Activated CD8-positive, alpha-beta memory T cell treated with anti-CD3 and anti-CD28 coated beads for 4 hours (primary cell): ENCODE data around the gene KIRREL3.

Experiments used
- DNase-seq, 2 donors: peaks; one replicate each; pipeline ENCODE4 v3.0.0-alpha.2; 2020; ENCODE audit warnings: low read depth in 2 of 2

KIRREL3 gene

DNA sequence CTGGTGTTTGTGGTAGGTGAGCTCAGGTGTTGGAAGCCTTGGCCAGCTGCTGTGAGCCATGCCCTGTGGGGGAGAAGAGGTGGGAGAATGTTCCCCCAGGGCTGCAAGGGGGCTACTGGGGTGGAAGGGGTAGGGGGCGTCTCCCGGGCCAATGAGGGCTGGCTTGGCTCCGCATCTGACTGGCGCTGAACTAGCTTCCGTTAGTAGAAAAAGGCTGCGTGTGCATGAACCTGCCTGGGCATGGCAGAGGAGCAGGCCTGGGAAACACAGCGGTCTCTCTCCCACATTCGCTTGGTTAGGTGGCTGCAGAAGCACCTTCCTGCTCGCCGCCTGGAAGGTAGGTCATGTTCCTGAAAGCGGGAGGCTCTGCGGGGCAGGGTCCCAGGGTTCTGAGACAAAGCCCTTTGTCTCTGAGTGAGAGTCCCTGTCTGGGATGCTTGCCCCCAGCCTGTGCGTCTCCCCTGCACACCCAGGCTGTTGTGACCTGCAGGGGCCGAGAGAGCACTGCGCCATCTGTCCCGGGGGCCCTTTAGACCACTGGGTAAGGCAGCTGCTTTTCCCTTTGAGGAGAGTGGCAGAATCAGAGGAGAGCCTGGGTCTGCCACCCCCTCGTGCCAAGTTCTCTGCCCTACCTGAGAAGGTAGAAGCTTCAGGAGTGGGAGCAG, 466.3 kb downstream of the KIRREL3 start:
- DNase-seq = no peak

DNA sequence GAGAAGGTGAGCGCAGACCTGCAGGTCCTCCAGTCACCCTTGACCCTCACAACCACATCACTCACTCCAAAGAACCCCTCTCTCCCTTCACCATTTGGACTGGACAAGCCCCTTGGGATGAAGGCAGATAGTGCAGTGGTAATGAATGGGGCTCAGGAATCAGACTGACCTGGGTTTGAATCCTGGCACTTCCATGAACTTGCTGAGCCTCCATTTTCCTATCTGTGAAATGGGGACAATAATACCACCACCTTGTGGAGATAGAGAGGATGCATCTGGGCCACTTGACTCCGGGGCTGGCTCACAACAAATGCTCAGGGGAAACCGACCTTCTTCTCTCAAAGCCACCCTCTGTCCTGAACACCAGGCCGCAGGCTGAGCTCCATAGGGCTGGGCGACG, 467.0 kb downstream of the KIRREL3 start:
- no peak for DNase-seq

DNA sequence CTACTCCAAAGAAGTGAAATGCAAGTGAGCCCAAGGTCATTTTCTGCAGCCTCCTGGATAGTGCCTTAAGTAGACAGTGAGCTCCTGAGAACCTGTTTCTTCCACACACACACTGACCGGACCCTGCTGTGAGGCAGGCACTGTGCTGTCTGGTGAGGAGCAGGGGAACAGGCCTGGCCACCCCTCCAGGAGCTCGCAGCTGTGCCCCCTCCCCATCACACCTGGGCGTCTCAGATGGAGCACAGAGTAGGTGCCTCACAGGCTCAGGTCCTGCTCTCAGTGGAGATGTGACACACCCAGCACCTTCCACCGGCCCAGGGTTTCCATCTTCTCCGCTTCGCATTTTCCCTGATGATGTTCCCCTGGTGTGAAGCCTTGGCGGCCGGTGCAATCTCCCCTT, 470.2 kb downstream of the KIRREL3 start:
- no peak for DNase-seq

DNA sequence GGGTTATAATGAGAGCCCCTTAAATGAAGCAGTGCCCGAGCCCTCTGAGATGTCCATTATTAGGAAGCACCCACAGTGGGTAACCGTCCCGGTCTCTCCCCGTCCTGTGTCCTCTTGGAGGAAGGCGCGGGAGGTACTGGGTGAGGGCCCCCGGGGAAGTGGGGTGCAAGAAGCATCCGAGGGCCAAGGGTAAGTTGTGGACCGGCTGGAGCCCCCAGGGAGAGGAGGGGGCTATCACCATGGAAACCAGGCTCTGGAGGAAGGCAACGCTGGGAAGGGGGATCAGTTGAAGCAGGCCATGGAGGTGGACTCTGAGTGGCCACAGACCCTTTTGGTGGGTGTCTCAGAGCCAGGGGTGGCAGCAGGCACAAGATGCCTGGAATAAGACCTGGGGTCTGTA, 471.5 kb downstream of the KIRREL3 start:
- no peak for DNase-seq

DNA sequence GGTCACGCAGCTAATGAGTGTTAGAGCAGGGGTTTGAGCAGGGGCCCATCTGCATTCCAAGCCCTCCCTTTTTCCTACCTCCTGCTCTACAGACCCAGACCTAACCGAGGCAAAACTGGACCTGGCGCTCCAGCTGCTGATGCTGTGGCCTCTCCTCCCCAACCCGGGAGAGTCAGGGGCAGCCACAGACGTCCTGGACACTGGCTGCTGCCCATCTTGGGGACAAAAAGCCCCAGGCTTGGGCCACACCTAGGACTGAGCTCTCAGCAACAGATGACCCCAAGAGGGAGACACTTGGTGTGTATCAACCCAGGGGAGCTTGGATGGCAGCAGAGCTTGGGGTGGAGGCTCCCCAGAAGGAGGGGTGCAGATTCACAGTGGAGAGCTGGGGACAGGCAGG, 472.5 kb downstream of the KIRREL3 start:
- DNase-seq = no peak

DNA sequence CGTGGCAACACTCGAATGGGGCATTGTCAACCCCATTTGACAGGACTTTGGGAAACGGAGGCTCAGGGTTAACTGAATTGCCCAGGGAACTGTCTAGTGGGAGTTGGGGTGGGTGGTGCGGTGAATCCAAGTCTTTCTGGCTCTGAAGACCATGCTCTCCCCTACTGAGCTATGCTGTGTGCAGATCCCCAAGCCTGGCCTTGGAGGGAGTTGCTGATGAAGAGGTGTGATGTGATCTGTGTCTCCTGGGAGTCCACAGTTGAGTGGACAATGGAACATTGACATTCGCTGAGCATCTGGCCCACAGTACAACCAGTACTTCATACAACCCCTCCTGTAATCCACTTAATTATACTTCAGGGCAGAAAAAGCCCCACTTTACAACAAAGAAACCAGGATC, 472.9 kb downstream of the KIRREL3 start:
- DNase-seq = no peak

DNA sequence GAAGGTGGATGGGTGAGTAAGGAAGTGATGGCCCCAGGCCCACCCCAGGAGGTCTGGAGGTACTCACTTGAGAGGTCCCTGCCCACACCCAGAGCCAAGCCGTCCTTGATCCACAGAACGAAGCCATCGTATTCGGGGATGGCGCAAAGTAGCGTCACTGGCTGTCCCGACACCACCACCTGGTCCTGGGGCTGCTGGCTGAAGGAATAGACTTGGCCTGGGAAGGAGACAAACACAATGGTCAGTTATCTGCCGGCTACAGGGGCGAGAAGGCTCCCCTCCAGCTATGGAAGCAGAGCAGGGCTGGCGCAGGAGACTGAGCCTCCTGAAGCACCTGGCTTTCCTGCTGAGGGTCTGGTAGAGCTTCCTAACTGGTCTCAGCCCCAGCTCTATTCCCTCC, 474.1 kb downstream of the KIRREL3 start:
- DNase-seq = no peak

DNA sequence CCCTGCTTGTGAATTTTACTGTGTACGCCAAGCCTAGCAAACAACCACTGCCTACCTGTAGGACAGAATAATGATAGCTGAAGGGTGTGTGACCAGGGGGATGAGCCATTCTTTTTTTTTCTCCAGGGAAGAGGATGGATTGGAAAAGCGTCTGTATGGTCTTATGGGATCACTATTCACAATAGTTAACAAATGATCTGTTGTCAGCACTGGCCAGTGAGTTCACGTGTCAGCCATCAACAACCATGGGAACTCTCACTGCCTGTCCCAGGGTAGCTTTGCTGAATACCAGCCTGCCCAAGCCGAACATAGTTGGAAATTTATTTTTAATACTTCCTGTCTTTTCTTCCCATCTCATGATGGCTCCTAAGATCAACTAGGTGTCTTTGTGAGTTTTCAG, 474.9 kb downstream of the KIRREL3 start:
- DNase-seq = no peak

DNA sequence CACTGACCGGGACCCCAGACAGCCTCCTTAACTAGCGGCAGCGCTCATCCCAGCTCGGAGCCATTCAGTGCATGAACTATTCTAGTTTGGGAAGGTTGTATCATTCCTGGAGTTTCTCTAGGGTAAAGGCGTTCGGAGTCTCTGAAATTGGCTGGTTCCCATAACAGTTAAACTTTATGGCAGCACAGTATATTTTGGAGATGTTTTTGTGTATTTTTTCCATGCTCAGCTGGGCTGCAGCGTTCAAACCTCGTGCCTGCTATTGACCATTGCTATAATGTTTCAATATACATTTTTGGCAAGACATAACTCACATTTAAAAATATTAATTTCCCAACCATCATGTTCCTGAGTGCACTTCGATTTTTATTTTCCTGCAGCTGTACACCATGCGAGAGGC, 475.4 kb downstream of the KIRREL3 start:
- no peak for DNase-seq

DNA sequence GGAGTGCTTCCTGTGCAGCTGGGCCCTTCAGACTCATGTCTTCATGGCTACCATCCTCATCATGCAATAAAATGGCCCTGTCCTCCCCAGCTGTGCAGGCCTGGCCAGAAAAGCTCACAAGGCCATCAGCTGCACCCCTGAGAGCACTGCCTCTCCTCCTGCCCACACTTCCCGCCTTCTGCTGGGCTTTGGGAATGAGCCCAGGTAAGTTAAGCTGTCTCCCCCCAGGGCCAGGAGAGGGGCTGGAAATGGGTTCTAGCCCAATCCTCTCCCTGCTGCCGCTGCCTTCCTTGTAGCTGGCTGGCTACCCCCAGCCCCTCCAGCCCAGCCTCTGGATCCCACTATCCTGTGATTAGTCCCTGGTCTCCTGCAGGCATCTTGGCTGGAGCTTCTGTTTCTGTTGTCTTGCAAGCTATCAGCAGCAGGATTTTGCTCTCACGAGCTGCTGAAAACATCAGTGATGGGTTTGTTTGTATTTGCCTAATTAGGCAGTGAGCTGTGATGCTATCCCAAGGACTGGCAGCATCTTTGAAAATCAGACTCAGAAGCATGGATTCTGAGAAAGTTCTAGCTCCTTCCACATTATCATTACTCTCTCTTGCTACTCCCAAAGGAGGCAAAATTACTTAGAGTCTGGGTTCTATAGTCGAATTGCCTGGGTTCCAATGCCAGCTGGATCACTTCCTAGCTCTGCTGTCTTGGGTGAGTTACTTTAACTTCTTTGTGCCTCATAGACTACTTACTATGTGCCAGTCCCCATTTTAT, 476.9 kb downstream of the KIRREL3 start:
- no peak for DNase-seq

DNA sequence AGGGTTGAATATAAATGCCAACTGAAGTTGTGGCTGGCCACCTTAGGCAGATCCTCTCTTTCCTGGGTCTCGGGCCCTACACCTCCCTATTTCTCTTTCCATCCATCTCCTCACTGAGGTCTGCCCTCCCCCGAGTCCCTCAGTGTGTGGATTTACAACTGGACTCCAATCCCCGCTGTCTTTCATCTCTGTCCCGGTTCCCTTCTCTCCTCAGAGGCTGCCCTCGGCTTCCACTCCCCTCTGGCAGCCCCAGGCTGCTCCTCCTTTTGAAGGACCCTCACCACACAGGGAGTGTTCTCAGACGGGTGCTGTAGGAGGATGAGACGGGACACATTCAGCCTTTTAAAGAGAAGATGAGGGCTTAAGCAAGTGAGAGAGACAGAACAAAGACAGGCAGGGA, 478.0 kb downstream of the KIRREL3 start:
- no peak for DNase-seq

DNA sequence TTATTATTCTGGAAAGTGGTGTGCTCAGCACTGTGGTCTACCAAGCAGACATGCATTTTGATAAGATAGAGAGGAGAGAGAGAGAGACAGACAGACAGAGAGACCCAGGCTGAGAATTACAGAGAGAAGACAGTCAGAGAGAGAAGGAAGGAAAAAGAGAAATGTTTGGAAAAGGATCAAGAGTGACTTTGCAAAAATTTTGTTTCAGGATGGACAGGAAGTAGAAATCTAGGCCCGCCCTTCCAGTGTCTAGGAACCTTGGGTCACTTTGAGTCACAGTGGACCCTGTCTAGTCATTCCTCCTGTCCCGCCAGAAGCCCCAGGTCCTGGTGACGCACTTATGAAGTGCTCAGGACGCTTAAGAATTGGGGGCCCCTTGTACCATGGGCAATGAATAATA, 478.4 kb downstream of the KIRREL3 start:
- no peak for DNase-seq

DNA sequence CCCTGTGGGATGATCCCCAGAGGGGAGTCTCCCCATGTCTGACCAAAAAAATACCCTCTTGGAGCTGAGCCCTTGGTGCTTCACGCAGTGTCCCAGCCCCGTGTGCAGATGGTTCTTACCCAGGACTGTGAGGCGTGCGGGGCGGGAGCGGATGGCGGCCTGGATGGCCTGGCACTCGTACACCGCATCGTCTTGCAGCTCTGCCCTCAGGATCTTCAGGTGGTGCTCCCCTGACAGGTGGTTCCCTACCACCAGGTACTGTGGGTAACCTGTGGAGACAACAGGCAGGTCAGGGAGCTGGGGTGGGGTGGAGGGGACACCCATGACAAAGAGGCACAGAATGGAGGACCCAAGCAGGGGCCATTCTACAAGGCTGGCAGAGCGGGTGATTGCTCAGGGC, 479.4 kb downstream of the KIRREL3 start:
- DNase-seq = no peak

DNA sequence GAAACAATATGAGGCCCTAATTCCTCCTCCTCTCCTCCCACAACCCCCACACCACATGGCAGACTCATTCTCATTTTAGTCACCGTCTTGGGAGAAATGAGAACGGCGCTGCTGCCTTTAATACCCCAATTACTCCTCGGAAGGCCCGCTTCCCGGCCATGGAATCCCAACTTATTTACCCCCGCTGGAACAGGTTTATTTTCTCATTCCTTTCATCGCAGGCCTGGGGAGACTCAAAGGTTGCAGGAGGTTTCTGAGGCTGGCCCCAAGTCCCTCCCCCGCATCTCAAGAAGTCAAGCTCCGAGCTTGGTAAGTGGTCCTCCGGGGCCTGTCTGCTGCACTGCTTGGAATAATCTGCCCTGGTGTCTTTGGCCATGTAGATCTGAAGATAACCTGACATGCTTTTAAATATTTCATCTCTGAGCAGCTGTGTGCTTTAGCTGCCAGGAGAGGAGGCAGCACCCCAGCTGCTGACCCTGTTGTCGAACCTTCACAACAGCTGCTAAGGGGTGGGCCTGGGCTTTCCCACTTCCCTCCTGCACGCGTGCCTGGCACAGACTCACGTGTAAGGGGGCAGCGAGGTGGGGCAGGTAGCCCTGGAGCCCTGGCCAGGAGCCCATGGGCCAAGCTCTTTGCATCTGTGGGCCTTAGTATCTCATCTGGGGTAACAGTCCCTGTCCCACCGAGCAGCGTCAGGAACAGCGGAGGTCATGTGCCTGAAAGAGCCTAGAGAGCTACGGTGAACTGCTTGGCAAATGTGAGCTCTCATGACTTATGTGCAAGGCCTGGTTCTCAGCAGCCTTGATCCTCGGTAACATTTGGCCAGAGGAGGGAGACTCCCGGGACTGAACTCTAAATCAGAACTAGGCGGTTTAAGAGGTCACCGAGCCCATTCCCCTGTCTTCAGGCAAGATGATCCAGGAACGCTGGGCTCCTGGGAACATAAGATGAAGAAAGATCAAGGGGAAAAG, 480.5 kb downstream of the KIRREL3 start:
- DNase-seq = no peak

DNA sequence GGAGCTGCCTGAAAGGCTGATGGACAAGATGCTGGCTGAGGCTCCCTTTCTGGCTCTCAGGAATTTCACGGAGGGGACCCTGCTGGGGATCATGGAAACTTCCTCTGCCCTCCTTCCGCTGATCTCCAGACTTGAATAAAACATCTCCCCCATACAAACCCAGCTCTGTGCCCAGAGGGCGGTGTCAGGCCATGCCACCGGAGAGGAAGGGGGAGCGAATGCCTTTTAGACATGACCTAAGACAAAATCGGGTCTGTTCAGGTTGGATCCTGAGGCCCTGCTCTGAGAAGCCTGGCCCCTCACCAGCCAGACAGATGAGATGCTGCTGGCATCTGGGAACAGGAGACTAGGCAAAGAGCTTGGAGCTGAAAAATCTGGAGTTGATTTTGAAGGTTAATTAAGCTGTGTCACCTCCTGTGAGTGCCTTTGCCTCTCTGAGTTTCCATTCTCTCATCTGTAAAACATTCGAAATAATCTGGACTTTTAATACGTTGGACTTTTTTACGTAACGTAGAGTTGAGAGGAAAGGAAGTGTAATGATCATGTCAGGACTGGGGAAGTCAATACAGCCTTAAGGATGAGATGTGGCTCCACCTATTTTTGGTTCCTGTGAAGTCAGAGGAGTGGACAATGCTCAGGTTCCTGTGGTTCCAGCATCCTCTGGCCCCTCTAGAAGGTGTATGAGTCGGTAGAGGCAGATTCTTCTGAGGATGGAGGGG, 481.4 kb downstream of the KIRREL3 start:
- no peak for DNase-seq

DNA sequence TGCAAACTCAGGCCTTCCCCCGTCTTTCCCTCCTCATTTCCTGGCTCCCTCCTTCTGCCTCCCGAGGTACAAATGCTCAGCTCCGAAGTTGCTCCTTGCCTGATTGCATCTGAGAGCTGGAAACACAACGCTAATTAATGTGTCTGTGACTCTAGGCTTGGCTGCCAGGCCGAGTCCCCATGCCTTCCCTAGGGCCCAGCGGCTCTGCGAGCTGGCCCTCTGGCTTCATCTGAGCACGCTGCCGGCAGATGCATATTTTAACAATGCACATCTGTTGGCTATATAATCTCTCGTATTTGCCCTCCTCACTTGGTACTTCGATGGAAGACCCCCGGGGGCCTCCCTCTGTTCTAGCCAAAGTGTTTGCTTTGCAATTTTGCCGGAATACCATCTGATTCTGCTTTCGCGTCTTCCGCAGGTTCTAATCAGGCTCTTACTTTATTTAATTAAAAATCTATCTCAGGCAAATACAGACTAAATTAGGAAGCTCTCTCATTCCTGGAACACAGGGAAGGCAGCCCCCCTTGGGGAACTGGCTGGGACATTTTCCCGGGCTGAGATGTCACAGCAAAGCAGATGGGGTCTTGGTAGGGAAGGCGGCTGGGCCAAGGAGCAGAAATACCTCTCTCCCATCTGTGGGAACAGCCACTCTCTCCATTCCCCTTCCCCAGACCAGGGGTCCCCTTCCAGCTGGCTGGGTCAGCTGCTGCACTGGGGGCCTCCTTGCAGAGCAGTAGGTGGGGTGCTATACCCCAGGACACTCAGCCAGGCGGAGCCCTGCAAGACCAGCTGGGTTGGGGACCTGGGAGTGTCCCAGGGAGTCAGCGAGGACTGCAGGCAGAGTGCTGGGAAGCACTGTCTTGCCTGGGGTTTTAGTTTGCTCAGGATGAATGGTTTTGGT, 482.2 kb downstream of the KIRREL3 start:
- DNase-seq = no peak

DNA sequence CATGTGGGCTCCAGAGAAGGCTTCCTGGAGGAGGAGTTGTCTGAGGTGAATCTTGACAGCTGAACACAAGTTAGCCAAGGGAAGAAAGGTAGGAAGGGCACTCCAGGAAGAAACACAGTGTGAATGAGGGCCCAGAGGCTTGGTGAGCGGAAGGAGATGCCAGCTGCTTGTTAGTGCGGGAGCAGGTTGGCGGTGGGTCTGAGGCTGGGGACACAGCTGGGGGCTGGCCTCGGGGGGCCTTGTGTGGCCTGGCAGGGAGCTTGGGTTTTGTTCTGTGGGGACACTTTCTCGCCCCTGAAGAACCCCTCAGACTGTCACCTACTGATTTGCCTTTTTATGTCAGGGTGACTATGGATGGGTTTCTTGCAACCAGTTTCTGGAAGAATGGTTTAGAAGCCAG, 485.1 kb downstream of the KIRREL3 start:
- no peak for DNase-seq

DNA sequence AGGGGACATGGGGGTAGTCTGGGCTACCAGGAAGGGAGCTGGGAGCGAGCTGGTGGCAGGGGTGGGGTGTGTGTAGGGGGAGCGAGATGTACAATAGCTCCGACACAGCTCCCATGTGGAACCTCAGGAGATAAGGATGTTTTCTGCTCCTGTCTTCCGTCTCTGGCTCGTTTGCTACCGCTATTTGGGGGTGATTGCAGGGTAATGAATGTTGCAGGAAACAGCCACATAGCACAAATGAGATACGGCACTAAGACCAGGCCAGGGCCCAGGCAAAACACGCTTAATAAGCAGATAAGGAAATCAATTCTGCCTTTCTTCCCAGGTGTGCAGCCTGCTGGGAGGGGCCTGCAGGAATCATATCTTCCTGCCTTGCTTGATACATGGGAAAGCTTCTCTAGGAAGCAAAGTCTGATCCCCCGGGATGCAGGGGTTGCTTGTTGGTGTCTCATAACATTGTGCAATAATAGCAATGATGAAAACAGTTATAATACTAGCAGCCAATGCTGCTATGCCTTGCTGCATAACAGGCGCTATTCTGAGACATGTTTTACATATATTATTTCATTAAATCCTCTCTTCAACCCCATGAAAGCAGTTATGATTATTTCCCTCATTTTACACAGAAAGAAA, 486.4 kb downstream of the KIRREL3 start:
- no peak for DNase-seq

DNA sequence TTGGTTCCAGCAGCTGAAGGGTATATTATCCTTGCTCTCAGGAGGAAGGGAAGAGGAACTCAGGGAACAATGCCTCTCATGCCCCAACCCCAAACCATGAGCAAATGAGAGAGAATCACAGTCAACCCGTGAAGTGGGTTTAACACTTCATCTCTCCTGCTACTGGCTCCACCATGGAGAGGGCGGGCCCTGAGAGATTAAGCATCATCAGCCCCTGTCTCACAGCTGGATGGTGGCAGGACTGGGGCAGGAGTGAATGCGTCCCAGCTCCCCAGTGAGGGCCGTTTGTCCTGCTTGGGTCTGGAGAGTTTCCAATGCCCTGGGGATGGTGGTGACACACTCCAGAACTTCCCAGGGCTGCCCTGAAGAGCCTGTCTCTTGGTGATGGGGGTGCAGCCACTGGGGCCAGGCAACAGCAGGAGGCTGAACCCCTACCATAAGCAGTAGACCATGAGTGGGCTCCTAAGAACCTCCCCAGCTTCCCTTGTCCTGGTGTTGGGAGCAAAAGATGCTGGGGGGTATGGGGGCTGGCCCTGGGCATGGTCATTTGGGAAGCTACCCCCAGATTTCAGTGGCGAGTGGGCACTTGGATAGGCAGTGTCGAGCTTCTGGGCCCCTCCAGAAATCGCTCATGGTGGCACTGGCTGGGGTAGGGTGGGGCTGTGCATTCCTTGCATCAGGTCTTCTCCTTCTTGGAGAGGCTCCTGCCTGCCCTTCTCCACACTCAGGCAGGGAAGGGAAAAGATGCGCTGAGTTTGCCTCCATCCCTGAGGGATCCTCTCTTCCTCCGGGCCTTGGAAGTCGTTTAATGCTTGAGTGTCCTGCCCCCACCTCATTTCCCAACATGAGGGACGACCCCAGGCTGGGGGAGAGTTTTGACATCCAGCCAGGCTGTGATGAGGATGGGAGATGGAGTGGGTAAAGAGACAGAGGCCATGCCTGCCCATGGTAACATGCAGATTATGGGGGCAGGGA, 487.5 kb downstream of the KIRREL3 start:
- no peak for DNase-seq
